HG02884 (cell line): ENCODE data around the gene WDR18.
"Not testable (repeated sequence)": the region's sequence is repeated elsewhere in the genome, so short reads cannot be mapped to it uniquely, and the experiment has no call there.

Source experiments
- ATAC-seq: cut with Tn5 transposase; IDR thresholded peaks from one replicate; pipeline ENCODE4 v1.9.1; 2021; ENCODE audit warnings: mild to moderate bottlenecking, moderate library complexity; ENCODE audit not compliant: unreplicated experiment

Gene WDR18

DNA sequence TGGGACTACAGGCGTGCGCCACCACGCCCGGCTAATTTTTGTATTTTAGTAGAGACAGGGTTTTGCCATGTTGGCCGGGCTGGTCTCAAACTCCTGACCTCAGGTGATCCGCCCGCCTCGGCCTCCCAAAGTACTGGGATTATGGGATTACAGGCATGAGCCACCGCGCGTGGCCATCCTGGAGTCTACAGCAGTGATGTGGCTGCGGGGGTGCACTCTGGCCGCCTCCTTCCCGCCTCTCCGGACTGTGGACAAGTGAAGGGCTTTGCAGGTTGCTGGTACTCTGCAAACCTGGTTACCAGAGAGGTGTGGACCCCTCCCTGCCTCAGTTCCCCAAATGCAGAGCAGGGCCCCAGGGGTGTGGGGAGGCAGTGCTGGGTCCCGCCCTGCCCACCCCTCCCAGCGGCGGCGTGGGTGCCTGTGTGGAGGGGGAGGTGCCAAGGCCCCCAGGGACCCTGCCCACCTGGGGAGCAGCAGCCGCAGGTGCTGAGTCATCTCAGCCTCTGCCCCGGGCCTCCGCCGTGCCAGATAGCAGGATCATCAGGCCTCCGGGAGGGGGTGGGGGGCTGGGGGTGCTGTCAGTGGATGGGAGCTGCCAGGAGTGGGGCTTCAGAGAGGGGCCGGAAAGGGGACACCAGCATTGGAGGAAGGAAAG, 35.2 kb upstream of the WDR18 start:
- no peak for ATAC-seq

DNA sequence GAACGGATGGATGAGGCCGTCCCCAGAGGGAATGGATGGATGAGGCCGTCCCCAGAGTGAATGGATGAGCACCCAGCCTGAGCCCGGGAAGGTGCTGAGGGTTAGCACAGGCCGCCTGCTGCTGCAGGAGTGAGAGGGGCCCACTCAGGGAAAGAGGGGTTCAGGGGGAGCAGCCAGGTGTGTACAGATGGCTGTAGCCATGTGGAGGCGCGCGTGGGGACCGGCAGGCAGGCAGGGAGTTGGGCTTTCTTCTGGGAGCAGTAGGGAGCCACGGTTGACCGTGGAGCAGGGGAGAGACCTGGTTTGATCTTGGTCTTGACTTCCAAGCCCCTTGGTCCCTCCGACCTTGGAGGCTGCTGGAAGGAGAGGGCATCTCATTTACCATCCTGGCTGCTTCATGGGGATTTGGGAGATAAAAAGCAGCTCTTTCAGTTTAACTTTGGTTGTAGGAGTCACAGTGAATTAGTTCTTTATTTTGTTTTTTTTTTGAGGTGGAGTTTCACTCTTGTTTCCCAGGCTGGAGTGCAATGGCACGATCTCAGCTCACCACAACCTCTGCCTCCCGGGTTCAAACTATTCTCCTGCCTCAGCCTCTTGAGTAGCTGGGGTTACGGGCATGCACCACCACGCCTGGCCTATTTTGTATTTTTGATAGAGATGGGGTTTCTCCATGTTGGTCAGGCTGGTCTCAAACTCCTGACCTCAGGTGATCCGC, 33.6 kb upstream of the WDR18 start:
- ATAC-seq = no peak

DNA sequence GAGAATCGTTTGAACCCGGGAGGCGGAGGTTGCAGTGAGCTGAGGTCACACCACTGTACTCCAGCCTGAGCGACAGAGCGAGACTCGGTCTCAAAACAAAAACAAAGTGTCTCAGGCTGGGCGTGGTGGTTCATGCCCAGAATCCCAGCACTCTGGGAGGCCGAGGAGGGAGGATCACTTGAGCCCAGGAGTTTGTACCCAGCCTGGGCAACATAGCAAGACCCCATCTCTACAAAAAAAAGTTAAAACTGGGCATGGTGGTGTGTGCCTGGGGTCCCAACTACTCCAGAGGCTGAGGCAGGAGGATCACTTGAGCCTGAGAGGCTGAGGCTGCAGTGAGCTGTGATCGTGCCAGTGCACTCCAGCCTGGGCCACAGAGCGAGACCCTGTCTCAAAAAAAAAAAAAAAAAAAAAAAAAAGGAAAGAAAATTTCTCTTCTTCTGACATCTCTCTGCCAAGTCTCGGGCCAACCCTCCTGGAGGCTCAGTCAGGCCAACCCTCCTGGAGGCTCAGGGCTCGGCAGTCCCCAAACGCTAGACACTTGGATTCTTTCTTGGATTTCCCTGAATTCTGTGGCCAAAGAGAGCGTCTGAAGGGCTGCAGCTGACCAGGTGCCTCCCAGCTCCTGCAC, 32.0 kb upstream of the WDR18 start:
- no peak for ATAC-seq

DNA sequence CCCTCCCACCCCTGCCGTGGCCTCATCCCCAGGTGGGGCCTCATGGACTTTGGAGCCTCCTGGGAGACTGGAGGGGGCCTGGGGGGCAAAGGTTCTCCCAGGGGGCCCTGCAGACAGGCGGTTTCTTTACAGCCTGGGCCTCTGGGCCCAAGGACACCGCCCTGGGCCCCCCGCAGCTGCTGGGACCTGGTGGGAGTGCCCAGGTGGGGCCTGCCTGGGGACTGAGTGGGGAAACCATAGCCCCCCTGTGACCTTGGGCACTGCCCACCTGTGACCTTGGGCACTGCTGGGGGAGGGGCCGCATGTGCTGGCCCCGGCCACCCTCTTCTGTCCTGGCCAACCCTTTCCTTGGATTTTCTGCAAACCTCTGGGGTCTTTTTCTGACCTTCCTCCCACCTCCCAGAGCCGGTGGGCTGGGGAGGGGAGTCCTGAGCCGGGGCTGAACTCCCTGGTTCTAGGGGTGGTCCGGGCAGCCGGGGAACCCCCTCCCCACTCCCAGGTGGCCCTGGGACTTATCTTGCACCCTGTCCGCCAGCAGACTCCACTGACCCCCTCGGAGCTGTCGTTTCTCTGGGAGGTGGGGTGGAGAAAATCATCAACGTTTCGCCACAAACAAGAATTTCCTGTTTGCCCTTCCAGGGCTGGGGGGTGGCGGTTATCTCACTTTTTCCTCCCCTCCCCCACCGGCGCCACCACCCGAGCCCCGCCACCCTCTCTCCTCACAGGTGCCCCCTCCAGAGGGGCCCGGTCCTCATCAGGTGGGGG, 31.3 kb upstream of the WDR18 start:
- no peak for ATAC-seq

DNA sequence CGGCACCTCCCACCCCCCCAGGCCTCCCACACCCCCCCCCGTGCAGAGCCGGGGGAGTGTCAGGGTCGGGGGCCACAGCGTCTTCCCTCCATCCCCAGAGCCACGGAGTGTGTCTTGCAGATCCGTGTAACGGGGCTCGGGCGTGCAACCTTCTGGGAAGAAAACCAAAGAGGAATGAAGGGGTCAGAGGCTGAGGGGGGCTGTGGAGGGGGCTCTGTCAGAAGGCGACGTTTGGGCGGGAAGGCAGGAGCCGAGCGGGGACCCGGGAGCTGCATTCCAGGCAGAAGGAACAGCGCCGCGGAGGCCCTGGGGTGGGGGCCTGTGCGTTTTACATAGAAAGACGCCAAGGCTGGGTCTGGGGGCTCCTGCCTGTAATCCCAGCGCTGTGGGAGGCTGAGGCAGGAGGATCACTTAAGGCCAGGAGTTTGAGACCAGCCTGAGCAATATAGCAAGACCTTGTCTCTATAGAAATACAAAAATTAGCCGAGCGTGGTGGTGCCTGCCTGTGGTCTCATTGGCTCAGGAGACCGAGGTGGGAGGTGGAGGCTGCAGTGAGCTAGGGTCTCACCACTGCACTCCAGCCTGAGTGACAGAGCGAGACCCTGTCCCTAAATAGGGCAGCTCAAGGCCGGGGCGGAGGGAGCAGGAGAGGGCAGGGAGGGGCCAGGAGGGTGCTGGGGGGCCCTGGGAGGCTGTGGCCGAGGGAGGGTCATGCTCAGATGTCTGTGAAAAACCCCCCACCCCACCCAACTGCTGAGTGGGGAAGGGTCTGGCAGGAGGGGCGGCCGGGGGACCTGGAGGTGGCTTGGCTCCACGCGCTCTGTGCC, 30.5 kb upstream of the WDR18 start:
- no peak for ATAC-seq

DNA sequence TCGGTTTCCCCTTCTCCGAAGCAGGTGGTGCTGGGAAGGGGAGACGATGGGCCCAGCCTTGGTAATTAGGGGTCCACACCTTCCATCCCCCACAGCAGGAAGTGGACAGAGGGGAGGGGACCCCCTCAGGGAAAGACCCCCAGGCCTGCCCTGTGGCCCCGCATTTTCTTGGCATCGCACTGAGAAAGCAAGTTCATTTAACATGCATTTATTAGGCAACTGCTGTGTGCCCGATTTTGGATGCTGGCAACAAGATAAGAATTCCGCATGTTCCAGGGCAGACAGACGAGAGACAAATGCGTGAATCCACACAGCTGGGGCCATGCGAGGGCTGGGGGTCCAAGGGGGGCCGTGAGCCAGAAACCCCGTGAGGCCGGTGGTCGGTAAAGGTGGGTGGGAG, 29.9 kb upstream of the WDR18 start:
- ATAC-seq = no peak

DNA sequence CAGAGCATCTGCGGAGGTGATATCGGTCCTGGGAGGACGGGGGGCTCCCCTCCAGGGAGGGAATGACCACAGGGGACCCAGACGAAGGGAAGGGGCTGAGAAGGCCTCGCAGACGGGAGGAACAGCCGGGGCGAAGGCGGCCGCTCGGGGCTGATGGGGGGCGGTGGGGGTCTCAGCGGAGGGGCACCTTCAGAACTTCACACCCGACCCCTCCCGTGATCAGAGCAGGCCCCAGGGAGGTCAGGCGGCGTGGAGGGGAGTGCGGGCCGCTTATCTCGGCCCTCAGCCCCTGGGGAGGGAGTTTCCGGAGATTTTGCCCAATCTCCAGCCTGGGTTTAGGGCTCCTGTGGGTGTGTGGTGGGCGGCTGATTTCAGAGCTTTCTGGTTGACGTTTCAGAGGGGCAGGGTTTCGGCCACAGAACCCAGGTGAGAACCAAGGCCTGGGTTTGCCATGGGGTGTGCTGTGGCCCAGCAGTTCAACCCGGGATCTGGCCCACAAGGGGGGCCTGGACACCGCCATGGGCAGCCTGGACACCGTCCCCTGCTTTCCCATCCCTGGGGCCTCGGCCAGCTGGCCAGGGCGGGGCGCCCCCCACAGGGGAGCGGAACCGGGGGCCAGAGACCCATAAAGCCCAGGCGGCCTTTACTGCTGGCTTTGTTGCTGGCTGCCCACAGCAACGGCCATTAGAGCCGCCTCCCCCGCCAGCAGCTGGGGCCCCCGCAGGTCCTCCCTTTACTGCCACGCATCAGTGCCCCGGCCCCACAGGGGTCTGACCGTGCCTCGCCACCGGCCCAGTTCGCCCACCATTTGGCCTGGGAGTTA, 29.3 kb upstream of the WDR18 start:
- no peak for ATAC-seq

DNA sequence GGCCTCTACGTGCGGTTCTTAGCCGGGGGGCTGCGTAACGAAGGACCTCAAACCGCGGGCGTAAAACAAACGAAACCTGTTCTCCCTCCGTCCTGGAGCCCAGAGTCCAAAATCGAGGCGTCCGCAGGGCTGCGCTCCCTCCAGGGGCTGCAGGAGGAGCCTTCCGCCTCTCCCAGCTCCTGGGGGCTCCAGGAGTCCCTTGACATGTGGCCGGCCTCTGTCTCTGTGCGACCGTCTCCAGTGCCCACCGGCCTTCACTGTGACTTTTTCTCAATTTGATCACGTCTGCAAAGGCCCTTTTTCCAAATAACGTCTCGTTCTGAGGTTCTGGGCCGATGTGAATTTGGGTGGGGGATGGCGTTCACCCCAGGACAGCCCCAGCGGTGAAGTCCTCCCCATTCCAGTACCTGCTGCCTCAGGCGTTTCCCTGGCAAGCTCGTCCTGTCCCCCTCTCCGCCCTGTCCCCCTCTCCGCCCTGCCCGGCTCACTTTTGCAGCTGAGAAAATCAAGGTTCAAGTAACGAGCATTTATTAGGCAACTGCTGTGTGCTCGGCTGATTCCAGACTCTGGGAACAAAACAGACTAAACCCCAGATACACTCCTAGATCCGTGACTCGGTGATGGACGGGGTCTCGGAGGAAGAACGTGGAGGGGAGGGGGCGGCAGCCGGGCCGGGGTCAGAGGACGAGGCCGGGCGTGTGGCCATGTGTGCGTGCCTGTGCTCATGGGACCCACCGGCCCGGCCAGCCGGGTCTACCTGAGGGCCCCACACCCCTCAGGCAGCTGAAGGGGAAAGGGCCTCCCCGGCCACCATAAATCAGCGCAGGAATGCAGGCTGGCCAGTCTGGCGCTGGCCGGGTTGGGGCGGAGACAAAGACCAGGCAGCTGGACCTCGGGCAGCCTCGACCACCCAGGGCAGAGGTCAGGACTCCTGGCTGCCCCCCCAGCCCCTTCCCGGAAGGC, 28.1 kb upstream of the WDR18 start:
- ATAC-seq = no peak

DNA sequence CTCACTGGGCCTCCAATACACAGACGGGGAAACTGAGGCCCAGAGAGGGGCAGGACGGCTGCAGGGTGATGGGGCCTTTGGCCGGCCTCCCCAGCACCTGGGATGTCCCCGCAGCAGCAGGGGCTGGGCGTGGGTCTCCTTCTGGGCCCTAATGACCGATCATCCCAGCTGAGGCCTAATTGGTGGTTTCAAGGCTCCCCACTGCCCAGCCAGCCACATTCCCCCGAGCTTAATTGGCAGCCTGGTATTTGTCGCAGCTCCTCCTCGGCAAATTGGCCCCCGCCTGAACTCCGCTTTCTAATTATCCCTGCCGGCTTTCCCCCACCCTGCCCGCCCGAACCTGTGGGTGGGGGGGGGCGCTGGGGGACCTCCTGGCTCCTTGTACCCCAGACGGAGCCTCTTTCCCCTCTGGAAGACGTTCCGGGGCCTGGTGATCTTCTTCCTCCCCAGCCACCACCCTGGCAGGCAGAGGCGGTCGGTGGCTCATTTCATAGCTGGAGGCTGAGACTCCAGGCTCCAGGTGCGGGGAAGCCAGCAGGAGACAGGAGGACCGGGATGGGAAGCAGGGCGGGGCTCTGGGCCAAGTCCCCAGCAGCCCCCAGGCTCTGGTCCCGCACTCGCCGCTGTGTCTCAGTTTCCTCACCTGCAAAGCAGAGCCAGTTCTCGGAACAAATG, 27.2 kb upstream of the WDR18 start:
- no peak for ATAC-seq

DNA sequence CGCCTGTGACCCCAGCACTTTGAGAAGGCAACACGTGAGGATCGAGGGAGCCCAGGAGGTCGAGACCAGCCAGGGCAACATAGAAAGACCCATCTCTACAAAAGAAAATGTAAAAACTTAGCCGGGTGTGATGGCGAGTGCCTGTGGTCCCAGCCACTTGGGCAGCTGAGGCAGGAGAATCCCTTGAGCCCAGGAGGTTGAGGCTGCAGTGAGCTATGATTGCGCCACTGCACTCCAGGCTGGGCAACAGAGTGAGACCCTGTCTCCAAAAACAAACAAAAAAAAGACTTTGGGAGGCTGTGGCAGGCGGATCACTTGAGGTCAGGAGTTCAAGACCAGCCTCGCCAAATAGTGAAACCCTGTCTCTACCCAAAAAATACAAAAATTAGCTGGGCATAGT, 26.6 kb upstream of the WDR18 start:
- not testable (repeated sequence) for ATAC-seq

DNA sequence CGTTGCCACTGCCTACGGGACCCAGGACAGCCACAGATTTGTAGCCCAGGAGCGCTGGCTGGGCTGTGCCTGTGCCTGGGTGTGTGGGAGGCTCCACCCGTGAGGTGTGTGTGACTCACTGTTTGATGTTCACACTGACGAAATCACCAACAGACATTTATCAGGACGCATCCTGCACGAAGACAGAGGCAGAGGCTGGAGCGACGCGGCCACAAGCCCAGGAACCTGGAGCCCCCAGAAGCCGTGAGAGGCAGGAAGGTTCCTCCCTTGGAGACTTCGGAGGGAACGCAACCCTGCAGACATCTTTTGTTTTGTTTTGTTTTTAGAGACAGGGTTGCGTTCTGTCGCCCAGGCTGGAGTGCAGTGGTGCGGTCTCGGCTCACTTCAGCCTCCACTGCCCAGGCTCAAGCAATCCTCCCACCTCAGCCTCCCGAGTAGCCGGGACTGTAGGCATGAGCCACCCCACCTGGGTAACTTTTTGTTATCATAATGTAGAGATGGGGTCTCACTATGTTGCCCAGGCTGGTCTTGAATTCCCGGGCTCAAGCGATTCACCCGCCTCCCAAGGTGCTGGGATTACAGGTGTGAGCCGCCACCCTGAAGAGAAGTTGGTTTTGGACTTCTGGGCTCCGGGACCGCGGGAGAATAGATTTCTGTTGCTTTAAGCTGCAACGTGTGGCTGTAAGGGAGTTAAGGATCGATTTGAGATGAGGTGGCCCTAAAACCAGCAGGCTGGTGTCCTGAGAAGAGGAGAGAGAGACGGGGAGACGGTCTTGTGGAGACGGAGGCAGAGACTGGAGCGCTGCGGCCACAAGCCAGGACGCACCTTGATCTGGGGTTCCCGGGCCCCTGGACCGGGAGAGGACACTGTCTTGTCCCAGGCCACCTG, 24.9 kb upstream of the WDR18 start:
- no peak for ATAC-seq

DNA sequence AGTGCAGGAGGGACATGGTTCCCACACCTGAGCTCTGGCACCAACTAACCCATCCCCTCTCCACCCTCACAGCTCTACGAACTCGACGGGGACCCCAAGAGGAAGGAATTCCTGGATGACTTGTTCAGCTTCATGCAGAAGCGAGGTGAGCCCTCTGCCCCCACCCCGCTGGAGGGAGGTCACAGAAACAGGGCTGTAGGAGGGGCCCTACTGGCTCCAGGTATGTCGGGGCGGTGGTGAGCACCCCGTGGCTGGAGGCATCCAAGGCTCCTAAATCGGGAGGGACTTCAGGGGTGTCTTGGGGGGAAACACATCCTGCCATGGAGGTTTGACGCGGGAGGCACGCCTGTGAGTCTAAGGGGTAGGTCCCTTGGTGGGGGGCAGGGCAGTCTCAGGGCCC, 24.1 kb upstream of the WDR18 start:
- ATAC-seq = no peak

DNA sequence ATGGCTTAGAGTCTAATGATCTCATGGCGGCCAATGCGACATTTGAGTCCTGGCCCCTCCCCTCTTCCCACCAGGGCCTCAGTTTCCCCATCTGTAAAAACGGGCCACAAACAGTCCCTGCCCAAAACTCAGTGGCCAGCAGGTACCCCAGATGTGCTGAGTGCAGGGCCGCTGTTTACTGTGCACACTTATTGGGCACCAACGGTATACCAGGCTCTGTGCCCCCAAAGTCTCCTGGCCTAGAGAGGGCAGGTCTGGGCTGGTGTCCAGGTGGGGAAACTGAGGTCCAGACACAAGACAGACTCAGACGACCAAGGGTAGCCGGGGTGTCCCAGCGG, 23.6 kb upstream of the WDR18 start:
- no peak for ATAC-seq

DNA sequence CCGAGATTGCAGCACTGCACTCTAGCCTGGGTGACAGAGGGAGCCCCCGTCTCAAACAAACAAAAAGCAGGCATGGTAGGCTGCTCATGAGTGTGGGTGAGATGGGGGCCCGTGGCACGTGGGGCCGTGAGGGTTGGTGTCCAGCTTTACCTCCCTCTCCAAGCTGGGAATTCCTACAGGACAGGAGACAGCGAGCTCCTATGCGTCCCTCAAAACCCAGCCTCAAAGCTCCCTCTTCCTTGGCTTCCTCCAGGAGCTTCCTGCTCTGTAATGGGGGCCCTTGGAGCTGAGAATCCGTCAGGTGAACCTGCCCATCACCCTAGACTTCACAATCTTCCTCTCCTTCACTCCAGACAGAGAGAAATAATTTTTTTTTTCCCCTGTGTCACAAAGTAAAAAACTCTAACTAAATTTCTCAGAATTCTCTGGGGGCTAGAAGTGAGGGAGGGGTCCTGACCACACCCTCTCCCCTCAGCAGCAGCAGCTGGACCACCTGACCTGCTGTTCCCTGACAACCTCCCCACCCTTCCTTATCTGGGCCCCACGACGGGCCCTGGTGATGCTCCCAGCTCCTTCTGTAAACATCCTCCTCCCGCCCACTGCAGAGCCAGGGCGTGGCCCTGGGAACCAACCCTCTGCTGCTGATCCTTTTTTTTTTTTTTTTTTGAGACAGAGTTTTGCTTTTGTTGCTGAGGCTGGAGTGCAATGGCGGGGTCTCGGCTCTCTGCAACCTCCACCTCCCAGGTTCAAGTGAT, 22.1 kb upstream of the WDR18 start:
- no peak for ATAC-seq

DNA sequence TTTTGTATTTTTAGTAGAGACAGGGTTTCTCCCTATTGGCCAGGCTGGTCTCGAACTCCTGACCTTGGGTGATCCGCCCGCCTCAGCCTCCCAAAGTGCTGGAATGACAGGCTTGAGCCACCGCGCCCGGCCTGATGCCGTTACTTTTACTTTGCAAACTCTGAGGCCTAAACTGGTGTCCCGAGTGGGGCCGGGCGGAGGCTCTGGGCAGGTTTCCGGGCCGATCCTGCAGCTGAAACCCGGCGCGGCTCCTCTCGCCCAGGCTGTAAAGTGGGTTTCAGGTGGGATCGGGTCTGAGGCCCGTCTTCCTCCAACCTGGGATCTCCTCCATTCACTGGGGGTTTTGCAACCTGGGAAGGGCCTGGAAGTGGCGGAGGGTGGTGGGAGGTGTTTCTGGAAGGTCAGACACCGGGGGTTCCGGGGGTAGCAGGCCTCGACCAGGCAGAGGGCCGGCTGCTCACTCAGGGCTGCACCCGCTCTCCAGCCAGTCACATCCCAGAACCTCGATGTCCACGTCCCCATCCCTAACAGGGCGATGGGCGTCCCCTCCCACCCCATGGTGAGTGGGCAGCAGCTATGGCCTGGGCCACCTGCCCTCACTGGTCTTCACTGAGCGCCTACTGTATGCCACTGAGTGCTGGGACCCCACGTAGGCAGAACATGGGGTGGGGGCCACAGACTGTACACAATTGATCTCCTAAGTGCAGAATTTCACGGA, 21.3 kb upstream of the WDR18 start:
- no peak for ATAC-seq

DNA sequence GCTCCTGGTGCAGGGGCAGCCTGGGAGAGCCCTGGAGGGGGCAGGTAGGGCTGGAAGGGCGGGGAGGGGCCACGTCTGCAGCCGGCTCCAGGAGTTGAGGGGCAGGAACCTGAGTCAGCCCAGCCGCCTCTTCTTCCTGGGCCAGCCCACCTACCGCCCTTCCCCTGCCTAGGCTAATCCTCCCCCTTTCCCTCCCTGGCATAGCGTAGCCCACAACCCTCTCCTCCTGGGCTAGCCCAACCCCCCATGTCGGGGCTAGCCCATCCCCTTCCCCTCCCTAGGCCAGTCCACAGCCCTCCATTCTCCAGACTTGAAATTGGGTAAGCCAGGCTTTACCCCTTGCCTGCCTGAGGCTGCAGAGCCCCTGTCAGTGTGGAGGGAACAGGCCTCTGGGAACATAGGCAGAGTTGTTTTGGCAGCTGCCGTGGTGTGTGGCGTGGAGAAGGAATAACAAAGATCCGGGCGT, 20.6 kb upstream of the WDR18 start:
- ATAC-seq = no peak
